Endothelial cell of umbilical vein (primary cell): ENCODE measurements around the gene COQ8B. TPM values are rescaled to one million over a fixed set of nuclear protein-coding genes. Genes with fewer than 3 reads are reported as not detected.

Experiments used
- BruUV-seq: library from RNA; stranded (reverse); fragments of 400-500 nt; replicated peaks from 2 replicates; lab custom pipeline; 2021; lab: Mats Ljungman, UMichigan
- CTCF ChIA-PET: fragments of 300-600, 350-600 bp; sonication (Branson Sonifier 250); formaldehyde crosslinking; loops from one replicate; lab custom pipeline; 2021; ENCODE audit warnings: antibody characterized with exemption, inconsistent platforms; lab: Charles Lee
- POLR2A ChIA-PET: fragments of 300-600, 350-600 bp; sonication (Branson Sonifier 250); formaldehyde crosslinking; loops from one replicate; lab custom pipeline; 2021; ENCODE audit warnings: antibody characterized with exemption, inconsistent platforms; lab: Charles Lee
- DNase-seq: peaks from one replicate; pipeline ENCODE4 v3.0.0-alpha.2; 2011; ENCODE audit warnings: low read depth, low spot score
- FAIRE-seq: peaks from 2 replicates; lab custom pipeline; 2011; peaks lifted over from hg19 to GRCh38; lab: Jason Lieb, UNC
- H2AFZ ChIP-seq: 2 replicates; pipeline ENCODE4 v1.6.0; 2012; ENCODE audit warnings: low read depth, low read length, control low read depth, inconsistent platforms
- H3K27ac ChIP-seq: 2 replicates; pipeline ENCODE4 v1.5.1; 2011; ENCODE audit warnings: low read depth, mild to moderate bottlenecking, control low read depth, low read length, moderate library complexity; ENCODE audit not compliant: insufficient read depth
- H3K27me3 ChIP-seq, 2 experiments: 2 replicates each; pipeline versions ENCODE4 v1.6.0 to v1.6.1; 2011; ENCODE audit warnings: low read length in 2 of 2, mixed read lengths in 1 of 2; ENCODE audit not compliant: control insufficient read depth in 2 of 2, insufficient read depth in 2 of 2
- H3K36me3 ChIP-seq, 2 experiments: 2 replicates in 1 of 2; 3 replicates in 1 of 2; pipeline ENCODE4 v1.5.1; 2011; ENCODE audit warnings: low read length in 2 of 2, mild to moderate bottlenecking in 1 of 2, moderate library complexity in 1 of 2; ENCODE audit not compliant: control insufficient read depth in 2 of 2, insufficient read depth in 2 of 2; ENCODE audit errors: extremely low read depth in 1 of 2
- H3K4me1 ChIP-seq: 3 replicates; pipeline ENCODE4 v1.5.1; 2011; ENCODE audit warnings: mild to moderate bottlenecking, low read length; ENCODE audit not compliant: control insufficient read depth, insufficient read depth; ENCODE audit errors: extremely low read depth
- H3K4me2 ChIP-seq: 2 replicates; pipeline ENCODE4 v1.6.1; 2011; ENCODE audit warnings: low read length, control low read depth, mixed read lengths; ENCODE audit not compliant: insufficient read depth
- H3K4me3 ChIP-seq, 3 experiments: fragments of 200-600 bp in 1 of 3; sonication (generic), shearing (Covaris generic) in 1 of 3; replicated peaks in 1 of 3; 2 replicates each; pipeline ENCODE4 v1.5.1; 2011 to 2016; ENCODE audit warnings: control low read depth in 3 of 3, low read length in 3 of 3, mild to moderate bottlenecking in 2 of 3, inconsistent platforms in 1 of 3, low read depth in 1 of 3, moderate library complexity in 1 of 3; ENCODE audit not compliant: insufficient read depth in 1 of 3
- H3K79me2 ChIP-seq: 2 replicates; pipeline ENCODE4 v1.6.0; 2012; ENCODE audit warnings: low read length, inconsistent platforms; ENCODE audit not compliant: control insufficient read depth, insufficient read depth
- H3K9ac ChIP-seq: replicated peaks from 2 replicates; pipeline ENCODE3; 2011; ENCODE audit warnings: low read length, control low read depth; ENCODE audit not compliant: insufficient read depth; ENCODE audit errors: extremely low read depth
- H3K9me1 ChIP-seq: replicated peaks from 3 replicates; pipeline ENCODE4 v1.6.0; 2011; ENCODE audit warnings: mild to moderate bottlenecking, low read length; ENCODE audit not compliant: control insufficient read depth, insufficient read depth; ENCODE audit errors: extremely low read depth
- H3K9me3 ChIP-seq: replicated peaks from 2 replicates; pipeline ENCODE4 v1.5.1; 2012; ENCODE audit warnings: low read length, inconsistent platforms; ENCODE audit not compliant: control insufficient read depth, insufficient read depth
- H4K20me1 ChIP-seq: replicated peaks from 2 replicates; pipeline ENCODE3; 2011; ENCODE audit warnings: mild to moderate bottlenecking, low read length; ENCODE audit not compliant: control insufficient read depth, insufficient read depth; ENCODE audit errors: extremely low read depth
- EZH2 ChIP-seq: IDR thresholded peaks from 2 replicates; pipeline ENCODE4 v1.6.1; 2012; ENCODE audit warnings: borderline replicate concordance, low read depth, mild to moderate bottlenecking, moderate library complexity, low read length, inconsistent platforms; ENCODE audit not compliant: severe bottlenecking
- FOS ChIP-seq: IDR thresholded peaks from 2 replicates; pipeline ENCODE4 v1.6.1; 2011; ENCODE audit warnings: mild to moderate bottlenecking, low read length, moderate library complexity, borderline replicate concordance; ENCODE audit not compliant: insufficient read depth
- GATA2 ChIP-seq: IDR thresholded peaks from 2 replicates; pipeline ENCODE4 v1.7.0; 2011; ENCODE audit warnings: low read depth, mild to moderate bottlenecking, moderate library complexity, mixed read lengths, low read length; ENCODE audit not compliant: insufficient read length, insufficient read depth
- JUN ChIP-seq: IDR thresholded peaks from 2 replicates; pipeline ENCODE4 v1.6.1; 2011; ENCODE audit warnings: borderline replicate concordance, low read depth; ENCODE audit not compliant: insufficient read length, insufficient read depth
- MYC ChIP-seq: IDR thresholded peaks from one replicate; pipeline ENCODE4 v1.6.1; 2011; ENCODE audit warnings: mild to moderate bottlenecking, low read depth, low read length
- POLR2A ChIP-seq: IDR thresholded peaks from 2 replicates; pipeline ENCODE4 v1.6.1; 2012; ENCODE audit warnings: low read depth, mild to moderate bottlenecking, control low read depth, low read length
- POLR2AphosphoS5 ChIP-seq: IDR thresholded peaks from 2 replicates; pipeline ENCODE4 v1.6.1; 2012; ENCODE audit warnings: low read depth, mild to moderate bottlenecking, control low read depth, low read length, moderate library complexity; ENCODE audit not compliant: insufficient read depth
- dilution Hi-C: fragments of 300-500 bp; cut with MboI; formaldehyde crosslinking; loops from one replicate; pipeline ENCODE4 v1.15.0; 2019; ENCODE audit warnings: low sequenced_read_pairs; ENCODE audit not compliant: extremely low pct_ligation_motif_present
- intact Hi-C: fragments of 100-400 bp; cut with micrococcal nuclease; formaldehyde crosslinking; loops from one replicate; pipeline ENCODE4 v1.10.0; 2022
- polyA plus RNA-seq, 4 experiments: library from polyadenylated mRNA; depleted of rRNA in 3 of 4; stranded (reverse) in 3 of 4; unstranded in 1 of 4; fragments of >200 nt; gene quantifications; 2 replicates each; pipeline versions ENCODE4 v1.2.1 to v1.2.3, GENCODE V29; 2011 to 2012; ENCODE audit warnings: missing spikeins in 1 of 4
- total RNA-seq: library from RNA; stranded (reverse); gene quantifications from 2 replicates; pipeline ENCODE4 v1.2.3, GENCODE V29; 2021
- TF ChIP-seq, protein P1 (sequence below): IDR thresholded peaks from 2 replicates; pipeline ENCODE4 v1.6.1; 2011; ENCODE audit not compliant: insufficient read depth, insufficient read length
- TF ChIP-seq, protein P2 (sequence below), 2 donors: IDR thresholded peaks; 1 replicate in 1 of 2; 2 replicates in 1 of 2; pipeline ENCODE4 v1.5.1; 2011; ENCODE audit warnings: low read length in 2 of 2, mild to moderate bottlenecking in 2 of 2, moderate library complexity in 2 of 2, control low read depth in 1 of 2, inconsistent platforms in 1 of 2, low read depth in 1 of 2; ENCODE audit not compliant: insufficient read depth in 1 of 2; ENCODE audit errors: extremely low read depth in 1 of 2

COQ8B gene
- total and polyA plus RNA-seq, 2 donors (not counting 3 experiments of a cell fraction or from before 2014, with no cell fraction given): 16.2 to 19.2 TPM

DNA sequence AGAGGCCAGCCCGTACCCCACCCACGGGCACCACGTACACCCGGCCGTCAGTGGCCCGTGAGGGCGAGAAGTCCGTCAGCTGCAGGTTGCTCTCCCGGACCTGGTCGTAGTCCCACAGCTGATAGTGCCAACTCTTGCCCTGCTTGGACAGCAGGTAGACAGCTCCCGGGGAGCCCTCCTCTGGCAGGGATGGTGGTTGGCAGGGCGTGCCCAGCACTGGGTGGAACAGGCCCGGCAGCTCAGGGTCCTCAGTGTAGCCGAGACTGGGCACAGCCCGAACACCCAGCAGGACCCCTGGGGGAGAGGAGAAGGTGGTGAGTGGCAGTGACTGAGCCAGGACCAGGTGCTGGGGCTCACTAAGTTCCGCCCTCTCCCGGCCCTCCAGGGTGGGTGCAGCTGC is 25.8 kb upstream of the COQ8B start:
- H3K9me1 ChIP-seq: no peaks in the 10 kb centered on the region
- no peak overlapping the region for H3K27ac ChIP-seq
- dilution Hi-C loops: no loop called here
- no peak overlapping the region for H3K9ac ChIP-seq
- intact Hi-C loops: no loop called here
- H3K36me3 ChIP-seq: peaks cover 0 to 7% of the 10 kb centered on the region in 2 experiments
- ChIA-PET POLR2A (no interaction called here), CTCF (interaction anchor here (0.7 kb wide), 1 partner anchor 77 kb away, joined by 3 read pairs; no protein-coding TSS in a partner anchor)
- TF ChIP-seq EZH2 (no peak), POLR2A (no peak), GATA2 (no peak), MYC (no peak), POLR2AphosphoS5 (no peak), FOS (no peak), JUN (no peak)
- TF ChIP-seq, protein P1, sequence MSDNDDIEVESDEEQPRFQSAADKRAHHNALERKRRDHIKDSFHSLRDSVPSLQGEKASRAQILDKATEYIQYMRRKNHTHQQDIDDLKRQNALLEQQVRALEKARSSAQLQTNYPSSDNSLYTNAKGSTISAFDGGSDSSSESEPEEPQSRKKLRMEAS: no peak
- TF ChIP-seq, protein P2, sequence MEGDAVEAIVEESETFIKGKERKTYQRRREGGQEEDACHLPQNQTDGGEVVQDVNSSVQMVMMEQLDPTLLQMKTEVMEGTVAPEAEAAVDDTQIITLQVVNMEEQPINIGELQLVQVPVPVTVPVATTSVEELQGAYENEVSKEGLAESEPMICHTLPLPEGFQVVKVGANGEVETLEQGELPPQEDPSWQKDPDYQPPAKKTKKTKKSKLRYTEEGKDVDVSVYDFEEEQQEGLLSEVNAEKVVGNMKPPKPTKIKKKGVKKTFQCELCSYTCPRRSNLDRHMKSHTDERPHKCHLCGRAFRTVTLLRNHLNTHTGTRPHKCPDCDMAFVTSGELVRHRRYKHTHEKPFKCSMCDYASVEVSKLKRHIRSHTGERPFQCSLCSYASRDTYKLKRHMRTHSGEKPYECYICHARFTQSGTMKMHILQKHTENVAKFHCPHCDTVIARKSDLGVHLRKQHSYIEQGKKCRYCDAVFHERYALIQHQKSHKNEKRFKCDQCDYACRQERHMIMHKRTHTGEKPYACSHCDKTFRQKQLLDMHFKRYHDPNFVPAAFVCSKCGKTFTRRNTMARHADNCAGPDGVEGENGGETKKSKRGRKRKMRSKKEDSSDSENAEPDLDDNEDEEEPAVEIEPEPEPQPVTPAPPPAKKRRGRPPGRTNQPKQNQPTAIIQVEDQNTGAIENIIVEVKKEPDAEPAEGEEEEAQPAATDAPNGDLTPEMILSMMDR (IDR thresholded peaks at IDR 0.05; ENCODE audit: extremely low read depth in 1 of 2, insufficient read depth in 1 of 2, low read depth in 1 of 2, low read length in 2 of 2): no peak
- FAIRE-seq (no peak), DNase-seq (no peak)
- BruUV-seq: no TSS peak
- H3K79me2 ChIP-seq: no peaks in the 10 kb centered on the region
- no peaks in the 10 kb centered on the region for H4K20me1 ChIP-seq
- no peak overlapping the region for H3K4me2 ChIP-seq
- H3K4me3 ChIP-seq: no peak overlapping the region
- no peaks in the 10 kb centered on the region for H3K9me3 ChIP-seq
- H3K27me3 ChIP-seq: no peaks in the 10 kb centered on the region
- no peak overlapping the region for H2AFZ ChIP-seq
- H3K4me1 ChIP-seq: peaks cover 9% of the 10 kb centered on the region
